Type B pancreatic cell (in vitro differentiated cells): ENCODE data around the gene GAL3ST2. TPM values are rescaled to one million over a fixed set of nuclear protein-coding genes. Genes with fewer than 3 reads are reported as not detected.
"Not testable (repeated sequence)": the region's sequence is repeated elsewhere in the genome, so short reads cannot be mapped to it uniquely, and the experiment has no call there.

Experiments used
- DNase-seq: peaks from one replicate; pipeline ENCODE4 v3.0.0; 2021; ENCODE audit warnings: mixed read lengths; ENCODE audit not compliant: unreplicated experiment; ENCODE audit errors: extremely low spot score
- H3K27ac Mint-ChIP-seq: 2 replicates; pipeline ENCODE4 v1.8.0; 2021; ENCODE audit warnings: mild to moderate bottlenecking, mixed read lengths
- H3K27me3 Mint-ChIP-seq: 2 replicates; pipeline ENCODE4 v1.8.0; 2021; ENCODE audit warnings: mixed read lengths
- H3K36me3 Mint-ChIP-seq: 2 replicates; pipeline ENCODE4 v1.8.0; 2021; ENCODE audit warnings: mixed read lengths
- H3K4me1 Mint-ChIP-seq: one replicate; pipeline ENCODE4 v1.8.0; 2021; ENCODE audit warnings: mixed read lengths; ENCODE audit not compliant: unreplicated experiment
- H3K4me3 Mint-ChIP-seq: 2 replicates; pipeline ENCODE4 v1.8.0; 2021; ENCODE audit warnings: mild to moderate bottlenecking, mixed read lengths
- H3K9me3 Mint-ChIP-seq: 2 replicates; pipeline ENCODE4 v1.8.0; 2021; ENCODE audit warnings: mixed read lengths
- CTCF ChIP-seq: fragments of 200-600 bp; sonication (generic); conservative IDR thresholded peaks from 2 replicates; pipeline ENCODE4 v1.5.0; 2021; ENCODE audit warnings: antibody characterized with exemption, mild to moderate bottlenecking
- total RNA-seq: library from RNA; stranded (reverse); gene quantifications from 2 replicates; pipeline ENCODE4 v1.2.1, GENCODE V29; 2021; ENCODE audit warnings: low replicate concordance

The GAL3ST2 gene
- total RNA-seq, 1 donor from 2014 or later = 0.29 TPM

DNA sequence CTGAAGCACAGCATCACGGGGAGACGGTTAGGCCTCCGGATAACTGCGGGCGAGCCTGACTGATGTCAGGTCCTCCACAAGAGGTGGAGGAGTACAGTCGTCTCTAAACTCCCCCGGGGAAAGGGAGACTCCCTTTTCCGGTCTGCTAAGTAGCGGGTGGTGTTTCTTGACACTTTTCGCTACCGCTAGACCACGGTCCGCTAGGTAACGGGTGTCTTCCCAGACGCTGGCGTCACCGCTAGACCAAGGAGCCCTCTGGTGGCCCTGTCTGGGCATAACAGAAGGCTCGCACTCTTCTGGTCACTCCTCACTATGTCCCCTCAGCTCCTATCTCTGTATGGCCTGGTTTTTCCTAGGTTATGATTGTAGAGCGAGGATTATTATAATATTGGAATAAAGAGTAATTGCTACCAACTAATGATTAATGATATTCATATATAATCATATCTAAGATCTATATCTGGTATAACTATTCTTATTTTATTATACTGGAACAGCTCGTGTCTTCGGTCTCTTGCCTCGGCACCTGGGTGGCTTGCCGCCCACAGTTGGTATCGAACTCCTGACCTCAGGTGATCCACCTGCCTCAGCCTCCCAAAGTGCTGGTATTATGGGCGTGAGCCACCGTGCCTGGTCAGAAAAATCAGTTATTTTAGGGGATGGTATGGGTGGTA, 44.0 kb upstream of the GAL3ST2 start:
- H3K36me3 Mint-ChIP-seq, DNase-seq, H3K9me3 Mint-ChIP-seq, H3K27ac Mint-ChIP-seq, H3K27me3 Mint-ChIP-seq, H3K4me1 Mint-ChIP-seq: not testable (repeated sequence)
- TF ChIP-seq CTCF = peak; percentile 80
- peak overlapping the region; percentile 65 for H3K4me3 Mint-ChIP-seq

DNA sequence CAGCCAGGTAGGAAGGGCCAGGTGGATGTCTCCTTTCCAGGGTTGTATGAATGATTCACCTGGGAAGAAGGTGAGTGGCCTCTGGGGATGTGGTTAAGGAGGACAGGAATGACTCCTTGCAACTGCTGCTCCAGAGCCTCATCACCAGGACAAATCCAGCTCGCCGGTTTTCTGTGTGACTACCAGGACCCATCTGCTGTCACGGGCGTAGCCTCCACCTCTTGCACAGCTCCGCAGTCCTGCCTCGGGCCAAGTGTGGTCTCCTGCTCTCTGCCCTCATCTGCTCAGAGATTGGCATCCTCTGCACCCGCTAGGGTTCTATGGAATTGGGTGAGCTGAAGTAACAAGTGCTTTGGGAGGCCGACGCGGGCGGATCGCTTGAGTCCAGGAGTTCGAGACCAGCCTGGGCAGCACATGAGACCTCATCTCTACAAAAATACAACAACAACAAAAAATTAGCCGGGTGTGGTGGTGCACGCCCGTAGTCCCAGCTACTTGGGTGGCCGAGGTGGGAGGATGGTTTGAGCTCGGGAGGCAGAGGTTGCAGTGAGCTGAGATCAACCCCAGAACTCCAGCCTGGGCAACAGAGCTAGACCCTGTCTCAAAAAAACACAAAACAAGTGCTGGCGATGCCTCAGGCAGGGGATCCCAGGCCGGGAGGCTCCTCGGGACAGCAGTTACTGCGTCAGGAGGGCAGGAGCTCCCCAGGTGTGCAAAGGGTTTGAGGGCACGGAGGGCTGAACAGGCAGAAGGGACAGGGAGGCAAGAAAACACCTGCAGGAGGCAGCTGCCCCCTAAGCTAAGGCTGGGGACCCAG, 43.0 kb upstream of the GAL3ST2 start:
- Mint-ChIP-seq H3K9me3 (no peaks in the 10 kb centered on the region), H3K27me3 (no peaks in the 10 kb centered on the region), H3K27ac (no peak overlapping the region), H3K4me1 (peaks cover 9% of the 10 kb centered on the region), H3K4me3 (peak overlapping the region; percentile 65), H3K36me3 (no peaks in the 10 kb centered on the region)
- no peak for DNase-seq
- no peak for TF ChIP-seq CTCF

GRCh38 chr2:241734208-241734466, 42.5 kb upstream of the GAL3ST2 start:
- Mint-ChIP-seq H3K4me3 (no peak overlapping the region), H3K27ac (no peak overlapping the region), H3K4me1 (peaks cover 12% of the 10 kb centered on the region), H3K36me3 (no peaks in the 10 kb centered on the region), H3K27me3 (no peaks in the 10 kb centered on the region), H3K9me3 (no peaks in the 10 kb centered on the region)
- TF ChIP-seq CTCF = peak; percentile 25
- no peak for DNase-seq

GRCh38 chr2:241734467-241735208, 42.0 kb upstream of the GAL3ST2 start, which contains the start of gene D2HGDH:
Gene D2HGDH (plus strand): TSS chr2:241734630. CDS start chr2:241735225, 595 bp downstream.
- no peak for TF ChIP-seq CTCF
- H3K9me3 Mint-ChIP-seq = no peaks in the 10 kb centered on the region
- H3K4me3 Mint-ChIP-seq = peak within 1 kb of the TSS; percentile 89
- no peaks in the 10 kb centered on the region for H3K27me3 Mint-ChIP-seq
- H3K27ac Mint-ChIP-seq = peak within 1 kb of the TSS; percentile 78
- H3K4me1 Mint-ChIP-seq = peaks cover 12% of the 10 kb centered on the region
- no peaks in the 10 kb centered on the region for H3K36me3 Mint-ChIP-seq
- peak; percentile 94 for DNase-seq

DNA sequence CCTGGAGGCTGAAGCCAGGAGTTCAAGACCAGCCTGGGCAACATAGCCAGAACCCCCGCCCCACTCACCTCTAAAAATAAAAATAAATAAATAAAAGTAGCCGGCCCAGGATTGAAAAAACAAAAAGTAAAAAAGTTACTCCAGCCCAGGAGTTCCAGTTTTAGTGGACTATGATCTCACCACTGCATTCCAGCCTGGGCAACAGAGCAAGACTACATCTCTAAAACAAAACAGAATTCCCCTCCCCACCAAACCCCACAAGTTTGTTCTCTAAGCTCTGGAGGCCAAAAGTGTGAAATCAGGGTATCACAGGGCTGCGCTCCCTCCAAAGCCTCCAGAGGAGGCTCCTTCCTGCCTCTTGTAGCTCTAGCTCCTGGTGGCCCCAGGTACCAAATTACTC, 40.5 kb upstream of the GAL3ST2 start:
- Mint-ChIP-seq H3K4me3 (peak overlapping the region; percentile 89), H3K27ac (no peak overlapping the region)

More for the DNA sequence above, 40.5 kb upstream of the GAL3ST2 start:
- no peak for TF ChIP-seq CTCF
- H3K36me3 Mint-ChIP-seq = no peaks in the 10 kb centered on the region
- peaks cover 12% of the 10 kb centered on the region for H3K4me1 Mint-ChIP-seq
- DNase-seq = no peak
- no peaks in the 10 kb centered on the region for H3K27me3 Mint-ChIP-seq
- no peaks in the 10 kb centered on the region for H3K9me3 Mint-ChIP-seq
